ENCODE measurements around the gene PPM1F. TPM values are rescaled to one million over a fixed set of nuclear protein-coding genes. Genes with fewer than 3 reads are reported as not detected.
"Not testable (repeated sequence)": the region's sequence is repeated elsewhere in the genome, so short reads cannot be mapped to it uniquely, and the experiment has no call there.

PPM1F gene
- total RNA-seq, 1 donor from 2014 or later: 195 TPM

- DNase-seq: no peak
Observed at GRCh38 chr22:21889251-21889990, 63.2 kb downstream of the PPM1F start.

- DNase-seq: no peak
Observed at GRCh38 chr22:21887841-21888240, 64.8 kb downstream of the PPM1F start.

GRCh38 chr22:21883930-21884329 lies 68.7 kb downstream of the PPM1F start:
- not testable (repeated sequence) for DNase-seq

GRCh38 chr22:21882754-21883333 lies 69.8 kb downstream of the PPM1F start:
- not testable (repeated sequence) for DNase-seq

- no peak for DNase-seq
Observed at GRCh38 chr22:21881841-21882753, 70.6 kb downstream of the PPM1F start.

GRCh38 chr22:21876486-21877176 lies 76.0 kb downstream of the PPM1F start:
- DNase-seq: no peak

- not testable (repeated sequence) for DNase-seq
Observed at GRCh38 chr22:21874953-21875352, 77.7 kb downstream of the PPM1F start.

- no peak for DNase-seq
Observed at GRCh38 chr22:21873619-21874018, 79.0 kb downstream of the PPM1F start.

- not testable (repeated sequence) for DNase-seq
Observed at GRCh38 chr22:21872741-21873140, 79.9 kb downstream of the PPM1F start.

Other genes starting within 250 kb of the PPM1F start
- 5.1 and 7.8 TPM in 2 replicates for gene YPEL1, start 217.1 kb downstream of the PPM1F start, total RNA-seq
- gene MAPK1, start 85.2 kb downstream of the PPM1F start, total RNA-seq: 72.0 and 119 TPM in 2 replicates
- gene TOP3B, start 29.9 kb upstream of the PPM1F start, total RNA-seq: 24.4 and 29.6 TPM in 2 replicates

Measured in dermis blood vessel endothelial cell (primary cell).